A549 (cell line): ENCODE results near the gene PRRC2B. TPM values are rescaled to one million over a fixed set of nuclear protein-coding genes. Genes with fewer than 3 reads are reported as not detected.
A peak's percentile ranks its signal among the peaks of the same experiment; 100 is the strongest.

Experiments used
- ATAC-seq, 2 experiments: fragments of 200-7000 bp in 1 of 2; fragments of >200 bp in 1 of 2; cut with Nextera tagmentation in 1 of 2; cut with Tn5 transposase in 1 of 2; 3 replicates each; pipeline versions ENCODE4 v1.8.0 to v1.9.1; 2018 to 2020; ENCODE audit warnings: mild to moderate bottlenecking in 1 of 2, moderate library complexity in 1 of 2
- CTCF ChIA-PET: fragments of 300-600 bp; sonication (Branson Sonifier 250); formaldehyde crosslinking; extraction: SDS; loops from one replicate; lab custom pipeline; 2021; ENCODE audit warnings: antibody characterized with exemption, inconsistent platforms; lab: Yijun Ruan, JAX
- POLR2A ChIA-PET: fragments of 350-600 bp; formaldehyde crosslinking; extraction: SDS; loops from one replicate; lab custom pipeline; 2021; ENCODE audit warnings: antibody characterized with exemption, inconsistent platforms; lab: Yijun Ruan, JAX
- DNase-seq, 2 experiments: peaks; one replicate each; pipeline versions ENCODE4 v3.0.0 to v3.0.0-alpha.2; 2011 to 2016; ENCODE audit warnings: low read depth in 1 of 2, low spot score in 1 of 2
- FAIRE-seq: peaks from 2 replicates; lab custom pipeline; 2011; peaks lifted over from hg19 to GRCh38; lab: Jason Lieb, UNC
- H3K27ac ChIP-seq, 2 experiments: fragments of >200 bp; sonication (Bioruptor Twin); formaldehyde crosslinking; 3 replicates each; pipeline ENCODE4 v1.5.1; 2016 to 2017
- H3K4me1 ChIP-seq: fragments of >200 bp; sonication (Bioruptor Twin); formaldehyde crosslinking; 3 replicates; pipeline ENCODE4 v1.6.1; 2016
- H3K4me2 ChIP-seq: fragments of >200 bp; sonication (Bioruptor Twin); formaldehyde crosslinking; 3 replicates; pipeline ENCODE4 v1.6.1; 2016
- H3K4me3 ChIP-seq: fragments of >200 bp; sonication (Bioruptor Twin); formaldehyde crosslinking; 3 replicates; pipeline ENCODE4 v1.5.1; 2016
- H3K9me3 ChIP-seq: fragments of >200 bp; sonication (Bioruptor Twin); formaldehyde crosslinking; 3 replicates; pipeline ENCODE4 v1.6.1; 2016
- BHLHE40 ChIP-seq: IDR thresholded peaks from 2 replicates; pipeline ENCODE4 v1.6.1; 2012; ENCODE audit warnings: low read depth, low read length, inconsistent platforms
- CBX2 ChIP-seq: fragments of 200-600 bp; sonication (generic); IDR thresholded peaks from 2 replicates; pipeline ENCODE4 v1.6.1; 2016; ENCODE audit warnings: low read depth, mild to moderate bottlenecking, borderline replicate concordance
- CBX8 ChIP-seq: fragments of 200-600 bp; sonication (generic); IDR thresholded peaks from 2 replicates; pipeline ENCODE4 v1.6.1; 2016
- CEBPB ChIP-seq, 2 experiments: fragments of >200 bp in 1 of 2; sonication (Bioruptor Twin) in 1 of 2; formaldehyde crosslinking in 1 of 2; IDR thresholded peaks; 2 replicates each; pipeline ENCODE4 v1.6.1; 2012 to 2016
- CHD2 ChIP-seq: fragments of 150-350 bp; IDR thresholded peaks from 2 replicates; pipeline ENCODE4 v1.6.1; 2014; ENCODE audit warnings: low read length; ENCODE audit not compliant: partially characterized antibody
- CTCF ChIP-seq: fragments of >200 bp; sonication (Bioruptor Twin); formaldehyde crosslinking; IDR thresholded peaks from 3 replicates; pipeline ENCODE4 v1.5.1; 2016
- FOSL2 ChIP-seq, 2 experiments: fragments of 450-650 bp in 1 of 2; fragments of >200 bp in 1 of 2; sonication (Bioruptor Twin) in 1 of 2; formaldehyde crosslinking; IDR thresholded peaks; 2 replicates each; pipeline versions ENCODE4 v1.5.0 to v1.6.1; 2016 to 2020; ENCODE audit warnings: mild to moderate bottlenecking in 1 of 2, moderate library complexity in 1 of 2
- HDAC2 ChIP-seq: fragments of 200-600 bp; sonication (generic); IDR thresholded peaks from 2 replicates; pipeline ENCODE4 v1.6.1; 2016
- HES2 ChIP-seq: fragments of >200 bp; sonication (Bioruptor Twin); formaldehyde crosslinking; IDR thresholded peaks from 2 replicates; pipeline ENCODE4 v1.6.1; 2016
- HOXB13 ChIP-seq: fragments of 250-450 bp; sonication (Bioruptor Pico); IDR thresholded peaks from 2 replicates; pipeline ENCODE4 v1.5.0; 2020; ENCODE audit warnings: low read depth, mild to moderate bottlenecking, moderate library complexity
- JUN ChIP-seq, 2 experiments: fragments of >200 bp; sonication (Bioruptor Twin); formaldehyde crosslinking; IDR thresholded peaks; 2 replicates in 1 of 2; 3 replicates in 1 of 2; pipeline ENCODE4 v1.6.1; 2016 to 2017
- JUNB ChIP-seq: fragments of >200 bp; sonication (Bioruptor Twin); formaldehyde crosslinking; IDR thresholded peaks from 2 replicates; pipeline ENCODE4 v1.6.1; 2016
- KDM5A ChIP-seq: fragments of 200-600 bp; sonication (generic); IDR thresholded peaks from 2 replicates; pipeline ENCODE4 v1.6.1; 2016; ENCODE audit warnings: antibody characterized with exemption, mild to moderate bottlenecking
- NFE2L2 ChIP-seq: fragments of 150-350 bp; conservative IDR thresholded peaks from 2 replicates; pipeline ENCODE4 v1.6.1; 2014; ENCODE audit warnings: low read length
- NPAS2 ChIP-seq: fragments of 250-450 bp; sonication (Bioruptor Pico); IDR thresholded peaks from 2 replicates; pipeline ENCODE4 v1.8.0; 2022; ENCODE audit warnings: mild to moderate bottlenecking, moderate library complexity, borderline replicate concordance
- RAD21 ChIP-seq, 2 experiments: fragments of >200 bp in 1 of 2; sonication (Bioruptor Twin) in 1 of 2; formaldehyde crosslinking in 1 of 2; IDR thresholded peaks in 1 of 2; conservative IDR thresholded peaks in 1 of 2; 2 replicates in 1 of 2; 3 replicates in 1 of 2; pipeline ENCODE4 v1.6.1; 2012 to 2018; ENCODE audit warnings: inconsistent platforms in 1 of 2
- RNF2 ChIP-seq: fragments of 200-600 bp; sonication (generic); IDR thresholded peaks from 2 replicates; pipeline ENCODE4 v1.6.1; 2016; ENCODE audit warnings: low read depth, mild to moderate bottlenecking, antibody characterized with exemption, moderate library complexity, borderline replicate concordance
- SMC3 ChIP-seq: fragments of >200 bp; sonication (Bioruptor Twin); formaldehyde crosslinking; IDR thresholded peaks from 3 replicates; pipeline ENCODE4 v1.6.1; 2018; ENCODE audit warnings: inconsistent platforms
- TP53 ChIP-seq: fragments of 250-450 bp; sonication (Bioruptor Pico); IDR thresholded peaks from 2 replicates; pipeline ENCODE4 v1.5.0; 2021; ENCODE audit warnings: mild to moderate bottlenecking, moderate library complexity
- ZC3H11A ChIP-seq: fragments of 450-650 bp; IDR thresholded peaks from 2 replicates; pipeline ENCODE4 v1.6.1; 2014; ENCODE audit warnings: antibody characterized with exemption, mild to moderate bottlenecking
- ZFP36 ChIP-seq: fragments of 450-650 bp; IDR thresholded peaks from 2 replicates; pipeline ENCODE4 v1.6.1; 2014; ENCODE audit warnings: borderline replicate concordance; ENCODE audit not compliant: partially characterized antibody
- ZNF302 ChIP-seq: fragments of 250-450 bp; sonication (Bioruptor Pico); IDR thresholded peaks from 2 replicates; pipeline ENCODE4 v1.9.0; 2021; ENCODE audit warnings: inconsistent platforms, mild to moderate bottlenecking, moderate library complexity
- WGBS: methylation state at CpG from one replicate; pipeline ENCODE4 v1.1.6; 2017; ENCODE audit errors: missing lambda C conversion rate; 5-methylcytosine and 5-hydroxymethylcytosine counted together
- polyA plus RNA-seq, 4 experiments: library from polyadenylated mRNA; depleted of rRNA in 3 of 4; stranded (reverse); fragments of >200 nt; fragmentation: RNase III in 1 of 4; extraction: RNeasy Plus Mini Kit Qiagen cat#74134 plus additional on column Dnase treatment in 1 of 4; gene quantifications; 2 replicates in 3 of 4; 3 replicates in 1 of 4; pipeline ENCODE4 v1.2.3, GENCODE V29; 2011 to 2017
- TF ChIP-seq, protein P1 (sequence below): IDR thresholded peaks from 2 replicates; pipeline ENCODE4 v1.6.1; 2012
- TF ChIP-seq, protein P2 (sequence below): IDR thresholded peaks from 2 replicates; pipeline ENCODE4 v1.6.1; 2012; ENCODE audit warnings: low read depth, borderline replicate concordance

The PRRC2B gene
- polyA plus RNA-seq, 2 of the 4 experiments (the other 2 are of a cell fraction) = 35.6 to 47.3 TPM

DNA sequence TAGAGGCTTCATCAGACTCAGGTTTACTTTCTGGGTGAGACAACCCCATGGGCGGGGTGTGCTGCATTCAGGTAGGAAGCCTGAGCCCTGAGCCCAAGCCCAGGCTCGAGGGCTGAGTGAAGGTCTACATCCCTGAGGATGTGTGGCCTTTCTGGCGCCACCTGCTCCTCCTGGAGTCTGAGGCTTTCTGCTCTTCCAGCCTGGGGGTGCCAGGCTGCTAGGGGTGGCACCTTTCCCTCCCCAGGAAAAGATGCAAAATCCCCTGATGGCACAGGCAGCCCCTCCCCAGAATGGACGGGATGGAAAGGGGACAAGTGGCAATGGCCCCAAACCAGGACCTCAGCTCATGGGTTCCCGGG, 44.4 kb upstream of the PRRC2B start:
- 0 out of 3 replicates have a peak, but pooled peaks cover 3% of the 10 kb centered on the region for H3K4me1 ChIP-seq
- ChIA-PET POLR2A (interaction anchor here (0.7 to 1.7 kb wide), 2 partner anchors 23 to 245 kb away, joined by 3 to 11 read pairs; no protein-coding TSS in a partner anchor), CTCF (interaction anchor here (0.6 to 4.5 kb wide), 66 partner anchors 9 to 1318 kb away, joined by 3 to 65 read pairs (median 6); partner anchors contain the start of genes PLPP7, POMT1 and RAPGEF1)
- H3K4me3 ChIP-seq = 0 out of 3 replicates have a peak overlapping the region, but pooled peaks have one; percentile 20
- FAIRE-seq (no peak), DNase-seq (no peak), ATAC-seq (peak; percentile 28 to 31; a peak in 3 of 6 replicates)
- no peaks in the 10 kb centered on the region for H3K9me3 ChIP-seq
- WGBS = 63% methylated on average over 3 of the region's 5 CpGs
- peak overlapping the region in 1 of 2 experiments; percentile 64; a peak in 3 of 6 replicates for H3K27ac ChIP-seq
- H3K4me2 ChIP-seq = peak overlapping the region; percentile 75
- TF ChIP-seq BHLHE40 (no peak), NPAS2 (CRISPR knock-in tag) (no peak), ZNF302 (no peak), CHD2 (no peak), CBX8 (no peak), HES2 (no peak), CTCF (no peak), CEBPB (IDR thresholded peaks at IDR 0.05) (no peak), JUNB (no peak), HOXB13 (CRISPR knock-in tag) (no peak), ZFP36 (no peak), JUN (IDR thresholded peaks at IDR 0.05) (no peak)
- TF ChIP-seq, protein P1, sequence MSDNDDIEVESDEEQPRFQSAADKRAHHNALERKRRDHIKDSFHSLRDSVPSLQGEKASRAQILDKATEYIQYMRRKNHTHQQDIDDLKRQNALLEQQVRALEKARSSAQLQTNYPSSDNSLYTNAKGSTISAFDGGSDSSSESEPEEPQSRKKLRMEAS = no peak
- TF ChIP-seq, protein P2, sequence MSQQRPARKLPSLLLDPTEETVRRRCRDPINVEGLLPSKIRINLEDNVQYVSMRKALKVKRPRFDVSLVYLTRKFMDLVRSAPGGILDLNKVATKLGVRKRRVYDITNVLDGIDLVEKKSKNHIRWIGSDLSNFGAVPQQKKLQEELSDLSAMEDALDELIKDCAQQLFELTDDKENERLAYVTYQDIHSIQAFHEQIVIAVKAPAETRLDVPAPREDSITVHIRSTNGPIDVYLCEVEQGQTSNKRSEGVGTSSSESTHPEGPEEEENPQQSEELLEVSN = no peak

GRCh38 chr9:131349881-131350563, 43.9 kb upstream of the PRRC2B start:
- FAIRE-seq (no peak), ATAC-seq (peak; percentile 97 to 98), DNase-seq (peak; percentile 85 to 86)
- TF ChIP-seq RNF2 = no peak
- TF ChIP-seq KDM5A = peak; percentile 36; the same call in 1 of the 2 replicates
- TF ChIP-seq CBX2 = no peak
- TF ChIP-seq RAD21 (conservative IDR thresholded peaks at IDR 0.05 in 1 of 2, IDR thresholded peaks at IDR 0.05 in 1 of 2) = peak; percentile 91 to 92
- no peak for TF ChIP-seq HDAC2
- no peak for TF ChIP-seq ZC3H11A
- no peak for TF ChIP-seq NFE2L2
- TF ChIP-seq CTCF = peak; percentile 84
- TF ChIP-seq, protein P2 = peak; percentile 54; the same call in 1 of the 2 replicates
- TF ChIP-seq, protein P1 = peak; percentile 79
- no peak for TF ChIP-seq TP53
- no peak for TF ChIP-seq FOSL2 (IDR thresholded peaks at IDR 0.05)
- TF ChIP-seq FOSL2 (CRISPR knock-in tag; IDR thresholded peaks at IDR 0.05) = no peak
- peak; percentile 90 for TF ChIP-seq SMC3
- Histone ChIP-seq H3K4me3 (0 out of 3 replicates have a peak overlapping the region, but pooled peaks have one; percentile 20), H3K9me3 (no peaks in the 10 kb centered on the region), H3K4me2 (peak overlapping the region; percentile 75), H3K4me1 (0 out of 3 replicates have a peak, but pooled peaks cover 3% of the 10 kb centered on the region), H3K27ac (peak overlapping the region; percentile 23 to 69; a peak in 4 of 6 replicates)
- ChIA-PET POLR2A (interaction anchor here (1.7 kb wide), 1 partner anchor 23 kb away, joined by 11 read pairs; no protein-coding TSS in a partner anchor), CTCF (interaction anchor here (0.6 to 4.5 kb wide), 80 partner anchors 9 to 954 kb away, joined by 3 to 65 read pairs (median 5); partner anchors contain the start of genes NUP214, PLPP7, POMT1 and RAPGEF1)
- 10% methylated on average over 25 of the region's 27 CpGs for WGBS
